Stimulated activated CD4-positive, alpha-beta T cell treated with anti-CD3 and anti-CD28 coated beads, Interleukin-15, amount 100 ng/mL, for 48 hours (primary cell): ENCODE results near the gene SNU13.
"Not testable (repeated sequence)": the region's sequence is repeated elsewhere in the genome, so short reads cannot be mapped to it uniquely, and the experiment has no call there.

Experiments
- DNase-seq, 2 donors: peaks; one replicate each; pipeline ENCODE4 v3.0.0-alpha.2; 2020; ENCODE audit warnings: low read depth in 2 of 2

Gene SNU13

GRCh38 chr22:41688365-41689211 is at the start of gene SNU13:
Gene SNU13 (minus strand): TSS chr22:41688867. CDS start chr22:41688796, 71 bp downstream.
- peak; percentile 85 to 89 for DNase-seq

- not testable (repeated sequence) for DNase-seq
These were observed 44.6 kb upstream of the SNU13 start for GRCh38 chr22:41733241-41733640.

- DNase-seq, result no peak
These were observed 43.6 kb upstream of the SNU13 start for GRCh38 chr22:41732096-41732772.

- no peak for DNase-seq
These were observed 42.9 kb upstream of the SNU13 start for GRCh38 chr22:41731609-41732008.

GRCh38 chr22:41725510-41726110 is 36.9 kb upstream of the SNU13 start:
- no peak for DNase-seq

- no peak for DNase-seq
These were observed 33.8 kb upstream of the SNU13 start for GRCh38 chr22:41722496-41722895.

GRCh38 chr22:41713004-41713403 is 24.3 kb upstream of the SNU13 start:
- no peak for DNase-seq

GRCh38 chr22:41709341-41709740 is 20.7 kb upstream of the SNU13 start:
- no peak for DNase-seq

GRCh38 chr22:41702763-41703162 is 14.1 kb upstream of the SNU13 start:
- no peak for DNase-seq

GRCh38 chr22:41700108-41700364 is 11.4 kb upstream of the SNU13 start:
- no peak for DNase-seq

- DNase-seq, result peak; percentile 88 to 90
These were observed 10.8 kb upstream of the SNU13 start, which contains the start of gene MEI1 for GRCh38 chr22:41699264-41700107. Gene MEI1 (plus strand): TSS chr22:41699503. CDS start chr22:41699539, 36 bp downstream.

GRCh38 chr22:41697126-41697775 is 8.6 kb upstream of the SNU13 start:
- peak; percentile 77 to 88 for DNase-seq

GRCh38 chr22:41696703-41697102 is 8.0 kb upstream of the SNU13 start:
- no peak for DNase-seq

- no peak for DNase-seq
These were observed 6.5 kb upstream of the SNU13 start for GRCh38 chr22:41695211-41695610.

GRCh38 chr22:41690476-41690875 is 1.8 kb upstream of the SNU13 start:
- no peak for DNase-seq

- no peak for DNase-seq
These were observed 734 bp downstream of the SNU13 start for GRCh38 chr22:41687901-41688364.

- DNase-seq, result not testable (repeated sequence)
These were observed 1.8 kb downstream of the SNU13 start for GRCh38 chr22:41686890-41687289.

GRCh38 chr22:41684194-41684593 is 4.5 kb downstream of the SNU13 start:
- no peak for DNase-seq

- DNase-seq, result no peak
These were observed 5.1 kb downstream of the SNU13 start for GRCh38 chr22:41683616-41684015.

- DNase-seq, result no peak
These were observed 5.6 kb downstream of the SNU13 start for GRCh38 chr22:41683052-41683451.
